ENCODE data around the gene YIF1A.

Gene YIF1A, protein sequence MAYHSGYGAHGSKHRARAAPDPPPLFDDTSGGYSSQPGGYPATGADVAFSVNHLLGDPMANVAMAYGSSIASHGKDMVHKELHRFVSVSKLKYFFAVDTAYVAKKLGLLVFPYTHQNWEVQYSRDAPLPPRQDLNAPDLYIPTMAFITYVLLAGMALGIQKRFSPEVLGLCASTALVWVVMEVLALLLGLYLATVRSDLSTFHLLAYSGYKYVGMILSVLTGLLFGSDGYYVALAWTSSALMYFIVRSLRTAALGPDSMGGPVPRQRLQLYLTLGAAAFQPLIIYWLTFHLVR

DNA sequence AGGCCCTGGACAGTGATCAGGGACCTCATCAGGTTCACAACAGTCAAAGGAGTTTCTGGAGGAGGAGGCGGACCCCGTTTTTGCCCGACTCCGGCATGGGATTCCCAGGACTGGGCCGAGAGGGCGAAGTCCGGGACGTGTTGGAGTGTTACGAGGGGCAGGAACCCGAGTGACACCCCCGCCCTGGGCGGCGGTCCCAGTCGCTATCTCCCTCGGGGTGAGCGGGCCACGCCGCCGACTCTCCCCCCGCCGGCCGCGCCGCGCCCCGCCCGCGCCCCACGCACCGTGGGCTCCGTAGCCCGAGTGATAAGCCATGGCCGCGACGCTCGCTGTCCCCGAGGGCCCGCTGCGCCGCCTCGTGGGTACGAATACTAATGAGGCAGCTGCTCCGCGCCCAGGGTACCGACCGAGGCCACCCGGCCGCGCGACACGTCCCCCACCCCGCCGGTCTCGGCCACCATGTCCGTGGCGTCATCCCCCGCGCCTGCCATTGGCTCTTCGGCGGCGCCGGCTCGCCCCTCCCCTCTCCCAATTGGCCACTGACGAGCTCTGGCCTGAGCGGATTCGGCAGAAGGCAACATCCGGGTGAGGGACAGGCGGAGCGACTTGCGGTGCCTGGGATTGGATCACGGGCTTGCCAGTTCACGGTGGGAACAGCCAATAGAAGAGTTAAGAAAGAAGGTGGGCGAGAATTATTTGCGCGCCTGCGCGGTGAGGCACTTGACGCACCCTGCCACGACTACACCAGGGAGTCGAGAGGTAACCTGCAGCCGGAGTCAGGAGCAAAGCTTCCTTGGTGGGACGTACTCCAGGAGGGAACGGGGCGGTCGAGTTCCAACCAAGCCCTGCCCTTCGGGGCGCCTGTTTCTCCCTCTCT is at the start of gene YIF1A:
Gene YIF1A (minus strand): TSS at position 473 of the 877 bp plus-strand sequence. CDS start 158 bp downstream, at position 315.
- ChIA-PET POLR2A (ENCODE audit: low non-redundant PET) (interaction anchor here (0.6 to 1.0 kb wide), 5 partner anchors 17 to 1160 kb away, joined by 3 read pairs; no protein-coding TSS in a partner anchor), CTCF (interaction anchor here (0.6 kb wide), 1 partner anchor 819 kb away, joined by 3 read pairs; no protein-coding TSS in a partner anchor)
- TF ChIP-seq, protein P1, sequence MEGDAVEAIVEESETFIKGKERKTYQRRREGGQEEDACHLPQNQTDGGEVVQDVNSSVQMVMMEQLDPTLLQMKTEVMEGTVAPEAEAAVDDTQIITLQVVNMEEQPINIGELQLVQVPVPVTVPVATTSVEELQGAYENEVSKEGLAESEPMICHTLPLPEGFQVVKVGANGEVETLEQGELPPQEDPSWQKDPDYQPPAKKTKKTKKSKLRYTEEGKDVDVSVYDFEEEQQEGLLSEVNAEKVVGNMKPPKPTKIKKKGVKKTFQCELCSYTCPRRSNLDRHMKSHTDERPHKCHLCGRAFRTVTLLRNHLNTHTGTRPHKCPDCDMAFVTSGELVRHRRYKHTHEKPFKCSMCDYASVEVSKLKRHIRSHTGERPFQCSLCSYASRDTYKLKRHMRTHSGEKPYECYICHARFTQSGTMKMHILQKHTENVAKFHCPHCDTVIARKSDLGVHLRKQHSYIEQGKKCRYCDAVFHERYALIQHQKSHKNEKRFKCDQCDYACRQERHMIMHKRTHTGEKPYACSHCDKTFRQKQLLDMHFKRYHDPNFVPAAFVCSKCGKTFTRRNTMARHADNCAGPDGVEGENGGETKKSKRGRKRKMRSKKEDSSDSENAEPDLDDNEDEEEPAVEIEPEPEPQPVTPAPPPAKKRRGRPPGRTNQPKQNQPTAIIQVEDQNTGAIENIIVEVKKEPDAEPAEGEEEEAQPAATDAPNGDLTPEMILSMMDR (conservative IDR thresholded peaks at IDR 0.05; ENCODE audit: low read depth), result no peak
- H3K27ac ChIP-seq, result peak within 1 kb of the TSS; percentile 90
- DNase-seq (ENCODE audit: low spot score), result peak; percentile 100

DNA sequence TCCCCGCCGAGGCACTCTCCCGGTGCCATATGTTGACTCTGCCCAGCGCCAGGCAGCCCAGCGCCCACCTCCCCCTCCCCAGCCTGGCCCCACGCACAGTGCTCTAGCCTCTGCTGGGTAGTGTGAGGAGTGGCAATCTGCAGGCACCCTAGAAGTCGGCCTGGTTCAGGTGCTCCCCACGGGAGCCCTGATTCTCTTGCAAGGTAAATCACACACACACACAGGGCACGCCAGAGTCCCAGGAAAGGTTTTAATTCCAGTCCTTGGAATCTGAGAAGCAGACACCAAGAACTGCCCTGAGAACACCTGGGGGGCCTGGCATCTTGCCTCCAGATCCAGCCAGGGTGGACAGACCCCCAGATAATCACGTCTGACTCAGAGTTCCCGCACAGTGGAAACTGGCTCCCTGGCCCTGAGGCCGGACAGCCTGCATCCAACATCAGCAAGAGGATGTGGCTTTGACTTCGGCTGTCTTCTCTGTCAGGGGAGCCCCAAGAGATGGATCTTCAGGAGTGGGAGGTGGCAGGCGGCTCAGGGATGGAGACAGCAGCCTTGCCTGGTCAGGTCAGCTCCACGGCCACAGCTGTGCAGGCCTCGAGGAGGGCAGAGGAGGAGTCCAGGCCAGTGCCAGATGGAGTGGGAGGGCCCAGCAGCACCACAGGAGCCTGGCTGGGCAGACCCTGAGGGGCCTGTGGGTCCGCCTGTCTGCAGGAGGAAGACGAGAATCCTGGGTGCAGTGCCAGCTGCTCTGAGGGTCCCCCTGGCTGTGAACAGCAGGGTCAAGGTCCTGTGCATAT is 48.4 kb upstream of the YIF1A start:
- DNase-seq (ENCODE audit: low spot score), result no peak
- TF ChIP-seq, protein P1 (conservative IDR thresholded peaks at IDR 0.05; ENCODE audit: low read depth), result no peak
- peak overlapping the region; percentile 100 for H3K27ac ChIP-seq
- ChIA-PET POLR2A (ENCODE audit: low non-redundant PET) (no interaction called here), CTCF (interaction anchor here (1.1 to 2.7 kb wide), 2 partner anchors 25 to 33 kb away, joined by 4 to 18 read pairs; no protein-coding TSS in a partner anchor)

DNA sequence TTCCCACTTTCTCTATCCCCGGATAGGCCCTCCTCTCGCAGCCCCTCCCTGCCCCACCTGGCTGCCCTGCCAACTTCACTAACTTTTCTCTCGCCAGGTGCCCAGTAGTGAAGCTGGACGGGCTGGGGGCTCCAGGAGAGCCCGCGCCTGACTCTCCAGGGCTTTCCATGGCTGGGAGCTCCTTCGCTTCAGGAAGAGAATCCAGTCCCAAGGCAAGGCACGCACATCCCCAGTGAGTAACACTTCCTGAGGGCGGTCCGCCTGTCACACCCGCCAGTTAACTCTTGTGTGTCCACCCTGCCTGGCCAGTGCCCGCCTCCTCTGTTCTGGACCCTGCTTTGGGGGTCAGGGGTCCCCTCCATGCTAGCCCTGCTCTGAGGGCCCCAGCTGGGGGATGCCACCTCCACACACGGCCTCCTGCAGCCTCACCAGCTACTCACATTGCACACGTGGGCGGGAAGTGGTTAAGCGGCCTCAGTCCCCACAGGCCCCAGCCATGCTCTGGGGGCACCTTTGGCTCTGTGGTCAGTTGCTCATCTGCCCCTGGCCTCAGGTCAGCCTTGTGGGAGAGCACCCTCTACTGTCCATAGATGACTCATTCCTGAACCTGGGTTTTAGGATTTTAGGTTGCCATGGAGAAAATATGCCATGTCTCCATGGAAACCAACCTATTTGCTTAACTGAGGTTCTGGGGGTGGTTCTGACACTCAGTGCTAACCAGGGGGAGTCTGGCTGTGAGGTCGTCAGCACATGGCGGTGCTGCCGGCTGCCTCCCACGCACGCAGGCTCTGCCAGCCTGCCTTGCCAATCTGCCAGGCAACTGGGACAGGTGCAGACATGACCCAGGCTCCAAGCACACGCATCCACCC is 47.5 kb upstream of the YIF1A start, which contains the start of gene RIN1:
Gene RIN1 (minus strand): TSS at position 201 of the 869 bp plus-strand sequence. CDS start 32 bp downstream, at position 169.
- POLR2A ChIA-PET (ENCODE audit: low non-redundant PET), result interaction anchor here (1.2 to 1.4 kb wide), 2 partner anchors 10 to 12 kb away, joined by 3 to 8 read pairs; no protein-coding TSS in a partner anchor
- DNase-seq (ENCODE audit: low spot score), result peak; percentile 97
- CTCF ChIA-PET, result interaction anchor here (0.6 to 3.4 kb wide), 4 partner anchors 24 to 52 kb away, joined by 3 to 22 read pairs (median 6); no protein-coding TSS in a partner anchor
- peak within 1 kb of the TSS; percentile 100 for H3K27ac ChIP-seq
- TF ChIP-seq, protein P1 (conservative IDR thresholded peaks at IDR 0.05; ENCODE audit: low read depth), result peak; percentile 50

DNA sequence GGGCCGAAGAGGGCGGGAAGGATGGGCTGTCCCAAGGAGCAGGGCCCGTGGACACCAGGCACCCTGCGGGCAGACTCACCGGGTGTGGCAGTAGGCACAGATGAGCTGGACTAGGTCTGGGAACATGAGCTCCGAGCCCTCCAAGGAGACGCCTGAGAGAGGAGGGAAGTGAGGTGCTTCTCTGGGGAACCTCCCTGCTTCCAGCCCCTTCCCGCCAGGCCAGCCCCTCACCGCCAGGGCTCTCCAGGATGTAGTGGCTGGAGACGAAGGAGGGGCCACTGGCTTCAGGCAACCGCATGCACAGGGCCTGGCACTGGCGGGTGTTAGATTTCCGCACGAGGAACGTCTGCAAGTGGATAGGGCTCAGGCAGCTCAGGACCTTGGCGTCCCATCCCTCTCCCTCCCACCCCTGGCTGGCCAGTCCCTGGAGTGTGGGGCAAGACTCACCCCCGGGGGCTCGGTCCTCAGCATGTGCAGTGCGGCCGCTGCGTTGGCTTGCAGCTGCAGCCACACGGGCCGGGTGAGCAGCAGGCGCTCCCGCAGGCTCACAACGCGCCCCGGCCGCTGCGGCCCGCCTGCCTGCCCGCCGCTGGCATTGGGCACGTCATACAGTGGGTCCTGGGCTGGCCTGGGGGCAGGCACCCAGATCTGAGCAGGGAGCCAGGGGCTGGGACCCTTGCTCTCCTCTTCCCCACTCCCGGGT is 46.7 kb upstream of the YIF1A start:
- ChIA-PET POLR2A (ENCODE audit: low non-redundant PET) (interaction anchor here (1.1 to 1.4 kb wide), 3 partner anchors 9 to 13 kb away, joined by 3 to 8 read pairs (median 4); no protein-coding TSS in a partner anchor), CTCF (interaction anchor here (0.6 to 3.4 kb wide), 6 partner anchors 9 to 53 kb away, joined by 3 to 22 read pairs (median 5); no protein-coding TSS in a partner anchor)
- TF ChIP-seq, protein P1 (conservative IDR thresholded peaks at IDR 0.05; ENCODE audit: low read depth), result no peak
- peak overlapping the region; percentile 100 for H3K27ac ChIP-seq
- DNase-seq (ENCODE audit: low spot score), result peak; percentile 26

All from RWPE1 (cell line).